Suppressor macrophage treated with lipopolysaccharide for 4 hours (primary cell): ENCODE results near the gene ADD1.

Source experiments
- DNase-seq: peaks from one replicate; pipeline ENCODE4 v3.0.0-alpha.2; 2020

The ADD1 gene

DNA sequence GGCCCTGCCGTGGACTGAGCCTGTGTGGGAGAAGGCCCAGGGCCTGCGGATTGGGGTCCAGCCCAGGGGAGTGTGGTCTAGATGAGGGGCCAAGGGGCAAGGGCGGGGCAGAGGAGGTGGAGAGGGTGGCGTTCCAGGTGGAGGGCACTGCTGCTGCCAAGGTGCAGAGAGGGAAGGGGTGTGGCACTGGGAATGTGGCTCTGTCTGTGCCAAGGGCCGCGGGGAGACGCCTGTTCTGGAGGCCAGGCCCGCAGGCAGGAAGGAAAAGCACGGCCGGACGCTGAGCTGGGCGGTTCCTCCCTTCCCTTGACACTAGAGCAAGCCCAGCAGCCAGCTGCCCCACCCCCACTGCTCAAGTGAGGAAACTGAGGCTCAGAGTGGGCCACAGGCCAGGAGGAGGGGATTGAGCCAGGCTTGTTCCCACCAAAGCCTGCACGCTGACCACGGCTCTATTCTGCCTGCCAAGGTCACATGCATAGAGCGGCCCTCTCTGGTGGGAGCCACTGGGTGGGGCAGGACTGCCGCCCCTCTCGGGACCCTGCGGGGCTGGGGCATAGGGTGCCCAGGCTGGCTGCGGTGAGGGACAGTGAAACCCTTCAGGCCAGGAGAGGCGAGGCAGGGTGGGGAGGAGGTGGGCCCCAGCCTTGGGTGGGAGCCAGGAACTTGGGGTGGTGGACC, 37.8 kb upstream of the ADD1 start:
- DNase-seq = no peak

DNA sequence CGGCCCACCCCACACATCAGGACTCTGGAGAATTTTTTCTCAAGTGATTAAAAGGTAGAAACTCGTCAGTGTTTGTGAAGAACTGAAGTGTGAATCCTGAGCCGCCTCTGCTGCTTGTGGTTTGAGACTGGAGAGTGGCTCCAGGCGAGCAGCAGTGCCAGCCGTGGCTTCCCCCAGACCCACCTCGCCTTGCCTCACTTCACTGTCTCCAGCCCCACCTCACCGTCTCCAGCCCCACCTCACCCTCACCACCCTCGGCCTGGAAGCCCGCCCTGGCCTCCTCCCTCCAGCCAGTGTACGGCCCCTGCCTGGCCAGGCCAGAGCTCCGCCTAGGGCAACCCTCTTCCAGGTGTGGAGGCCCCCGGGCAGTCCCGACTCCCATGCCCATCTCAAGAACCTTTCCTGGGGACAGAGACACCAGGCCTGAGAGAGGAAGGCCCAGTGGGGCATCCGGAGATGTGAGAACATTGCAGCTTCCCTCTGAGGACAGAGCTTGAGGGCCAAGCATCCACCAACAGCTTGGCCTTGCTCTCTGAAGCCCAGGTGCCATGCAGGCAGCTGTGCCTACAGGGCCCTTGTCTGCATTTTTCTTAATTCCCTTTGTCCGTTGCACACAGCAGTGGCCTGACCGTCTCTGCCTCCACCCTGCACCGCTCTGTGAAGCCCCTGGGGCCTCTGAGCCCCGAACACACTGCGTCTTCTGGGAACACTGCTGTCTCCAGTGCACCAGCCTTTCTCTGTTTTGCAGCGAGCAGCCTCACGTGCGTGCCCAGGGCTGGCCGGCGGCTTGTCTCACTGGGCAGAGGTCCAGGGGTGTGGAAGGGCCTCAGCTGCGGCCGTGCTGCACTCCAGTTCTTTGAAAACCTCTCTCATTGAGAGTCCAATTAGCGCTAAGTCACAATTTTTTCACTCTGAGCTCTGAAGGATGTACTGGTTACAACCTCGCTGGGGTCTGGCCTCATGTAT, 37.0 kb upstream of the ADD1 start:
- DNase-seq = no peak

GRCh38 chr4:2807571-2807970, 36.1 kb upstream of the ADD1 start:
- DNase-seq = no peak

DNA sequence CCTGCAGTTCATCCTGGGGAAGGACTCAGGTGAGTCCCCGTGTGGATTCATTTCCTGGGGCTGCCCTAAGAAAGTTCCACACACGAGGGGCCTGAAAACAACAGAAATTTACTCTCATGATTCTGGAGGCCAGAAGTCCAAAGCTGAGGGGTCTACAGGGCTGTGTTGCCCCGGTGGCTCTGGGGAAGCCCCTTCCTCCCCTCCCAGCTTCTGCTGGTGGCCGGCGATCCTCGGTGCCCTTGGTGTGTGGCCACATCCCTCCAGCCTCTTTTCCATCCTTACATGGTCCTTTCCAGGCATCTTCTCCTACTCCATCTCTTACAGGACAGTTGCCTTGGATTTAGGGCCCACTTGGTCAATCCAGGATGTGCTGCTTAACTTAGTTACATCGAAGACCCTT, 35.6 kb upstream of the ADD1 start:
- DNase-seq = no peak

DNA sequence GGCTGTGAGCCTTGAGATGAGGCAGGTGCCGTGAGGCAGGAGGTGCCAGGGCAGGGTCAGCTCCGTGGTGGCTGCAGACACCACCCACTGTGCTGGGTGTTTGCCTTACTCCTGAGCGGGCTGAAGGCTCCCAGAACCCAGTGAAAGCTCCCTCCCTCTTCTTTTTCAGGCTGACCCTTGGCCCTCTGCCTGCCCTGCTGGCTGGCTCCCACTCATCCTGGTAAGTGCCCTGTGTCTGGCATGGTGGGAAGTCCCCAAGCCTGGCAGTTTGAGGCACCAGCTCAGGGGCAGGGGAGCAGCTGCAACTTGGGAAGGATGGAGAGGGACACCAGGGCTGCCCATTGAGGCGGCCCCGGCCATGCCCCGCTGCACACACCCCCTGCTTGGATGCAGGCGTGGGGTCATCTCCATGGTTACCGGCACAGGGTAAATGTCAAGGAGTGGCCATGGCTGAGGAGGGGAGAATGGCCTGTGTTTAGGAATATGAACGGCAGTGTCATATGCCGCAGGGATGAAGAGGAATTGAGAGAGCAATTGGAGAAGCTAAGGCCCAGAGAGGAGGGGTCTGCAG, 33.9 kb upstream of the ADD1 start:
- DNase-seq = no peak

- DNase-seq = no peak
Measured at GRCh38 chr4:2810388-2810787, 33.3 kb upstream of the ADD1 start.

GRCh38 chr4:2811830-2812611, 31.6 kb upstream of the ADD1 start:
- peak; percentile 85 for DNase-seq

DNA sequence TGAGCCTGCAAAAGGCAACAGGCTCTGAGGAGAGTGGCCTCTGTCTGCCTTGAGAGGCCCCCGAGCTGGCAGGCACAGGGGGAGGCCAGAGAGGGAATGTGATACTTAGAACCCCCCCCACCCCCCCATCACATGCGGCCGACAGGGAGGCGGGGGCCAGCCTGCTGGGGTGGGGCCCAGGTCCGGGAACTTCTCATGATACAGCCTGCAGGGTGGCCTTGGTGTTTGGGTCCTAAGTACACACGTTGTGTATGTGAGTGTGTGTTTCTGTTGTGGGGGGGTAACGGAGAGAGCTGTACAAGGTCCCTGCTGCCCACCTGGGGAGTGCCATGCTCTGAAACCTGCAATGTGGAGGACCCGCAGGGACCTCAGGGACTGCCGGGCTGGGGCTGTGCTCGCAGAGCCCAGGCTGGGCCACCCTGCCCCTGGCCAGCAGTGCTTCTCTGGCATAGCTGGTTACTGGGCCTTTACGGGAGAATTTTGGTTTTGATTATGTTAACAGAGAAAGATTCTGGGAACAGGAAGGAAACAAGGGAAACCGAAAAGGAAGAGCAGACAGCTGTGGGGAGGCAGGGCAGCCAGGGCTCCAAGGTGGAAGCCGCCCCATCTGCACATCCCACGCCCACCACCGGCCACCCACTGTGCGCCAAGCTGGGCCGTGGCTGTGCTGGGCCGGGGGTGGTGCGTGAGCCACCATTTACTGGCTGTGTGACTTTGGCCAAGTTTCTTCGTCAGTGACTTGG, 30.9 kb upstream of the ADD1 start:
- DNase-seq = peak; percentile 74

- no peak for DNase-seq
Measured at GRCh38 chr4:2813446-2814405, 29.9 kb upstream of the ADD1 start.

DNA sequence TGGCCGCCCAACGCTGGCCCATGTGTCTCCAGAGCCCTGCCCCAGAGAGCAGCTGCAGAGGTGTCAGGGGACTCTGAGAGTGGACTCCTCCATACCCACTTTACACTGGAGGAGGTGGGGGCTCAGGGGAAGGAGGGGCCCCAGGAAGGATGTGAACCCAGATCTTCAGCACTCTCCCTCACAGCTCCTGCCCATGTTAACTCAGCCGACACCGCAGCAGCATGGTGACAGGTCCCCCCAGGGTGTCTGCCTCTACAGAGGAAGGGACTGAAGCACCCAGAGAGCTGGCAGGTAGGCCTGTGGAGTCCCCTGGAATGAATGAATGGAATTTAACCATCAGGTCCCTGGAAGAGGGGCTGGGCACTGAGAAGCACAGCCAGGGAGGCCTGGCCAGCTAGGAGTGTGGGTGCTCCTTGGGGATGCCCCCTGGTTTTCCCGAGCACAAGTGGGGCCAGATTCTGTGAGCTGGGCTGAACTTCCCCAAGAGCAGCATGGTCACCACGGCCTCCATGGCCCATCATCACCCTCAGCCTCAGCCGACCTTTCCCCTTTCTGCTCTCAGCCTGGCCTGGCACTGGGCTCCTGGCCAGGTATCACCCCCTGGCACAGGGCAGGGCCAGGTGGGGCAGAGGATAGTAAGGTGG, 28.9 kb upstream of the ADD1 start:
- DNase-seq = peak; percentile 47

DNA sequence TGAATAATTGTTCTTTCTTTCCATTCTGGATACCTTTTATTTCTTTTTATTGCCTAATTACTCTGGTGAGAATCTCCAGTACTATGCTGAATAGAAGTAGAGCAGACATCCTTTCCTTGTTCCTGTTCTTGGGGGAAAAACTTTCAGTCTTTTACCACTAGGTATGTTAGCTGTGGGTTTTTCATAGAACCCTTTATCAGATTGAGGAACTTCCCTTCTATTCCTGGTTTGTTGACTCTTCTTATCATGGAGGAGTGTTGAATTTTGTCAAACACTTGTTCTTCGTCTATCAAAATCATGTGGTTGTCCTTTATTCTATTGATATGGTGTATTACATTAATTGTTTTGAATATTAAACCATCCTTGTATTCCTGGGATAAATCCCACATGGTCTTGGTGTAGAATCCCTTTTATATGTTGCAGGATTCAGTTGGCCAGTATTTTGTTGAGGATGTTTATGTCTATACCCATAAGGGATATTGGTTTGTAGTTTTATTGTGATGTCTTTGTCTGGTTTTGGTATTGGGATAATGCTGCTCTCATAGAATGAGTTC, 27.2 kb upstream of the ADD1 start:
- no peak for DNase-seq

GRCh38 chr4:2817137-2817536, 26.5 kb upstream of the ADD1 start:
- no peak for DNase-seq

DNA sequence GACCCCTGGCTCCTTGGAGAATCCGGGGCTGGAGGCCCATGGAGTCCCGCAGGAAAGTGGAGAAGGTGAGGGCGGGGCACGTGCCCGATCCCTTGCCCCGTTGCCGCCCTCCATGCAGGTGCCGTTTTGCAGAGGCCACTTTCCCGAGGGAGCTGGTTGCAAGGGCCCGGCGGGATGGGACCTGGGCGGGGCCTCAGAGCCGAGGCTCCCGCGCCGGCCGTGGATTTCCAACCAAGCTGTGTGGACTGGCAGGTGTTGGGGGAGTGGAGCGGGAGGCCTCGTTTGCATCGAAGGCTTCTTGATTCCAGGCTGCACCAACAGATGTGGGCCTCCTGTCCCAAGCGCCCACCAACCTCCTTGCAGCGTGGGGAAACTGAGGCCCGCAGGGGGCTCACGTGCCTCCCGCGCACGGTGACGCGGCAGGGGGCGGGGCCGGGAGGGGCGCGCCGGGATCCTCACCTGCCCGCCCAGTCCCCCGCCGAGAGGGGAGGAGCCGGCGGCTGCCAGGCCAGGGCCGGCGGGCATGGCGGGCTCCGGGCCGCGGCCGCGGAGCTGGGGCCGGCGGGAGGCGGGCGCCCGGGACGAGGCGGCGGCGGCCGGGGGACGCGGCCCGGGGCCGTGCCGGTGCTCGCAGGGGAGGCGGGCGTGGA, 25.8 kb upstream of the ADD1 start:
- DNase-seq = no peak

- no peak for DNase-seq
Measured at GRCh38 chr4:2818351-2818939, 25.2 kb upstream of the ADD1 start.

DNA sequence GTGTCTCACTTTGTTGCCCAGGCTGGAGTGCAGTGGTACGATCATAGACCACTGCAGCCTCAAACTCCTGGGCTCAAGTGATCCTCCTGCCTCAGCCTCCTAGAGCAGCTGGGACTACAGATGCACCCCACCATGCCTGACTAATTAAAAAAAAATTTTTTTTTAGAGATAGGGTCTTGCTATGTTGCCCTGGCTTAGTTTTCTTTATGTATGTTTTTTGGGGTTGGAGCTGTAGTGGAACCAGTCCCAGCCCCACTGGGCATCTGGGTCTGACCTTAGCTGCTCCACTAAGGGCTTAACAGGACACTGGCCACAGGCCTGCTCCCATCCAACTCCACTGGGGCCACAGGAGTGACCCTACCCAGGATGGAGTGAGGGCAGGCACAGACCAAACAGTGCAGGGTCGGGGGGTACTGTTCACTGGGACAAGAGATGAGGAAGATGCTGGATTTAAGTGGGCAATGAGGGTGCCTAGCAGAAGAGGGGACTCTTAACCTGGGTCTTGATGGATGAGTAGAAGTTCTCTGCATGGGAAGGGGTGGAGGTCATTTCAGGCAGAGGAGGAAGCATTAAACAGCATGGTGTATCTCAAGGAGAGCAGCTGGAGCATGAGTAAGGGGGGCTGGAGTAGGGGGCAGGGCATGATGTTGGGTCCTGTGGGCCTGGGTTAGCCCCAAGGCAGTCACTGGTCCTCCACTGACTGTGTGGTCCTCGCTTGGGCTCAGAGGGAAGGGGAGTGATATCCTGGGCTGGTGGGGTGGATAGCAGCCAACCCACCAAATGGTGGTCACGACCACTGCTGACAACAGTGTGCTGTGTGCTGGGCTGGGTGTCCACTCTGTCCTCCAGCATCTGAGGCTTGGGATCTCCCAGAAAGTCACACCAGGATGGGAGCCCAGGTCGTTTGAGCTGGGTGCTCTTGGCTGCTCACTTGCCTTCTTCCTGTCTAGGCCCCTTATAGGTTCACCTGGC, 24.1 kb upstream of the ADD1 start:
- no peak for DNase-seq

DNA sequence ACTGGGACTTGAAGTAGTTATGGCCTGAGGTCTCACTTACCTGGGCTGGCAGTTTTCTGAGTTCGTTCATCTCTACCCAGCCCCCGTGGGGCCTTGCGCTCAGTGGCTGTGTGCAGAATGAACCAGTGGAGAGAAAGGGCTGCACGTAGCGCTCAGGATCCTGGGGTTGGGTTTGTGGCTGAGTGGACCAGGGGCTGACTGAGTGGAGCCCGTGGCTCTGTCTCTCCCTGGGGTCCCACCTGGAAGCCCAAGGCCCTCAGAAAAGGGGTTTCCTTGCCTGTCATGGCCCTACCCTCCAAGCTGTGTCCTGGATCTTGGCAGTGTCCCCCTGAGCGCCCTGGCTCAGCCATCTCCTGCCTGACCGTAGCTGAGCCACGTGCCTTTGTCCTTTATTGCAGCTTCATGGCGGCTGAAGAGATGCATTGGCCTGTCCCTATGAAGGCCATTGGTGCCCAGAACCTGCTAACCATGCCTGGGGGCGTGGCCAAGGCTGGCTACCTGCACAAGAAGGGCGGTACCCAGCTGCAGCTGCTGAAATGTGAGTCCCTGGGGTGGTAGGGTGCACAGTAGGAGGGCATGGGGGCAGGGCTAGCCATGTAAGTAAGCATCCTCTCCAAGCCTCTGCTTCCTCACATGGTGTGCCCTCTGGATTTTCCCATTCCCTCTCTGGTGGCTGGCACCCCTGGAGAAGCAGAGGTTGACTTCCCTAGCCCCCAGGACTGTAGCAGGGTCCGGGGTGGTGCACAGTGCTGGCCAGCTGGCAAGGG, 23.2 kb upstream of the ADD1 start:
- no peak for DNase-seq
